Gastrocnemius medialis (tissue), 4 donors: Measurements from ENCODE around the gene DMPK.

Experiments
- POLR2A ChIP-seq, 2 donors: fragments of 450-650 bp; IDR thresholded peaks; one replicate each; pipeline ENCODE4 v1.6.1; 2017; ENCODE audit warnings: antibody characterized with exemption in 2 of 2, mild to moderate bottlenecking in 2 of 2, moderate library complexity in 2 of 2
- TF ChIP-seq, protein P1 (sequence below), 5 experiments: fragments of 450-650 bp in 3 of 5; fragments of 200-600 bp in 2 of 5; sonication (generic) in 2 of 5; IDR thresholded peaks in 4 of 5; conservative IDR thresholded peaks in 1 of 5; 1 replicate in 4 of 5; 2 replicates in 1 of 5; pipeline ENCODE4 v1.5.1; 2016 to 2019; ENCODE audit warnings: antibody characterized with exemption in 5 of 5, mild to moderate bottlenecking in 3 of 5, moderate library complexity in 3 of 5

DNA sequence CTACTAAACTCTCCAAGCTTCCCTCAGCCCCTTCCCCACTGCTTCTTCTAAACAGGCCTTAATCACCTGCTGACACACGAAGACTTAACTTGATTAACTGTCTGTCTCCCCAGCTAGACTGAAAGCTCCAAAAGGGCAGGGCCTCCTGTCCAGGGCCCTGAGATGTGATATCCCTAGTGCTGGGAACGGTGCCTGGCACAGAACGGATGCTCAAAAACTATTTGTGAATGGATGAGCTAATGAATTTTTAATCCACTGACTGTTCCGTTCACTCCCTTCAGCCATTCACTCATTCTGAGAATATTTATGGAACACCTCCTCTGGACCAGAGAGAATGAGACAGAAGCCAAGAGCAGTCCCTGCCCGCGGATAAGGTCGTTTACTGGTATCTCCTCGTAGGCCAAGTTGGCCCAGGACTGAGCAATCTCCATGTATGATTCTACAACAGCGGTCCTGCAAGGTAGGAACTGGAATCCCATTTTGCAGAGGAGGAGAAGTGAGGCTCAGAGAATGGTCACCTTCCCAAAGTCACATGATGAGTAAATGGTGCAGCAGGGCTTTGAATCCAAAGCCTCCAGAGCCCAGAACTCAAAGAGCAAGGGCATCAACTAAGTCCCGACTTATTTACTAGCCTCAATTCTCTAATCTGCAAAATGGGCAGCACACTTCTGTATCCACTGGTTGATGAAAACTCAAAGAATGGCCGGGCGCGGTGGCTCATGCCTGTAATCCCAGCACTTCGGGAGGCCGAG is 6.9 kb upstream of the DMPK start:
- TF ChIP-seq, protein P1, sequence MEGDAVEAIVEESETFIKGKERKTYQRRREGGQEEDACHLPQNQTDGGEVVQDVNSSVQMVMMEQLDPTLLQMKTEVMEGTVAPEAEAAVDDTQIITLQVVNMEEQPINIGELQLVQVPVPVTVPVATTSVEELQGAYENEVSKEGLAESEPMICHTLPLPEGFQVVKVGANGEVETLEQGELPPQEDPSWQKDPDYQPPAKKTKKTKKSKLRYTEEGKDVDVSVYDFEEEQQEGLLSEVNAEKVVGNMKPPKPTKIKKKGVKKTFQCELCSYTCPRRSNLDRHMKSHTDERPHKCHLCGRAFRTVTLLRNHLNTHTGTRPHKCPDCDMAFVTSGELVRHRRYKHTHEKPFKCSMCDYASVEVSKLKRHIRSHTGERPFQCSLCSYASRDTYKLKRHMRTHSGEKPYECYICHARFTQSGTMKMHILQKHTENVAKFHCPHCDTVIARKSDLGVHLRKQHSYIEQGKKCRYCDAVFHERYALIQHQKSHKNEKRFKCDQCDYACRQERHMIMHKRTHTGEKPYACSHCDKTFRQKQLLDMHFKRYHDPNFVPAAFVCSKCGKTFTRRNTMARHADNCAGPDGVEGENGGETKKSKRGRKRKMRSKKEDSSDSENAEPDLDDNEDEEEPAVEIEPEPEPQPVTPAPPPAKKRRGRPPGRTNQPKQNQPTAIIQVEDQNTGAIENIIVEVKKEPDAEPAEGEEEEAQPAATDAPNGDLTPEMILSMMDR (IDR thresholded peaks at IDR 0.05 in 4 of 5, conservative IDR thresholded peaks at IDR 0.05 in 1 of 5) = no peak
- TF ChIP-seq POLR2A (IDR thresholded peaks at IDR 0.05) = no peak
